GM21526 (cell line): ENCODE data around the gene AIG1.
"Not testable (repeated sequence)": the region's sequence is repeated elsewhere in the genome, so short reads cannot be mapped to it uniquely, and the experiment has no call there.

Experiments
- ATAC-seq: cut with Tn5 transposase; IDR thresholded peaks from one replicate; pipeline ENCODE4 v1.9.1; 2021; ENCODE audit warnings: moderate library complexity; ENCODE audit not compliant: unreplicated experiment, low FRiP score

The AIG1 gene

DNA sequence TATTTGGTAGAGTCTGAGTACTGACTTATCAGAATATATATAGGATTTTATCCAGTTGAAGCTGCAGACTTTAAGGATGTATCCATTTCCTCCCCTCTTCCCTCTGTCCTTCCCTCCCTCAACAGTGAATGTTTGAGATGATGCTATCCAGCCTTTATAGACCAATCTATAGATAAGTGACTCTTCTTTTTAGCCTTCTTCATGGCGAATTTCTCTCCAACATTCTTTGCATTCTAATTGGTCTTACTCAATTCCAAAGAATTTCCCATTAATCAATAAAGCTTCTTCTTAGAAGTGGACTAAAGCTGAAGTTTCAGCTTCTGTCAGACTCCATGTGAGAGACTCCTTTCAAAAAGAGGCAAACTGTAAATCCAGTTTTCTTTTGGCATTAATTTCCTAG is 99.3 kb downstream of the AIG1 start:
- ATAC-seq: no peak

DNA sequence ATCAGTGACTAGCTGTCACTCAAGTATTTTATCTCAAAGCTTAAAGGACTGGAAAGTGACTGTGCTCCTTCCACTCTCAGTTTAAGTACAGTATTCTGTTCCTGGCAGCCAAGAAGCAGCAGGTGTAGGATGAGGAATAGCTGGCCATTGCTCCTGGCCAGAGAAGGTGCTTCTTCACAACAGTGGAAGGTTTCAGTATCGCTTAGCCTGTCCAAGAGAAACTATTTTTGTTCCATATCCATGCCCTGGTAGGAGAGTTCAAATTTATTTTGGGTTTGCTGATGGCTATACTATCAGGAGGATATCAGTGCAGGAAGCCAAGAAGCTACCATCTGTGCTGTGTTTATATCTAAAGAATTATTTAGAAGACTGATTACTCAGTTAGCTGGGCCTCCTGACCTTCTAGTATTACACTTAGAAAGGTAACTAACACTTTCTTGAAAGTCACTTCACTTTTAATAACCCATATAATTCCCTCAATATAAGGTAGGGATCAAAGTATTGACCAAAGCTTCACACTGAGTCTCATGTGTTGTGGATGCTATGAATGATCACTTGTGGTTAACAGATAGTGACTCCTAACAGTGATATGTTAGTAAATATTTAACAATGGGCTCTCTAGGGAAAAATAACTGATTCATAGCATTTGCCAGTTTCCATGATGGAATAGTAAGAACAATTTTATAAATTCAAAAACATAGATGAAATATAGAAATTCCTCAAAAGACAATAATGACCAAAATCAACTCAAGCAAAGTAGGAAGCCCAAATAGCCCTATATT is 99.9 kb downstream of the AIG1 start:
- no peak for ATAC-seq

DNA sequence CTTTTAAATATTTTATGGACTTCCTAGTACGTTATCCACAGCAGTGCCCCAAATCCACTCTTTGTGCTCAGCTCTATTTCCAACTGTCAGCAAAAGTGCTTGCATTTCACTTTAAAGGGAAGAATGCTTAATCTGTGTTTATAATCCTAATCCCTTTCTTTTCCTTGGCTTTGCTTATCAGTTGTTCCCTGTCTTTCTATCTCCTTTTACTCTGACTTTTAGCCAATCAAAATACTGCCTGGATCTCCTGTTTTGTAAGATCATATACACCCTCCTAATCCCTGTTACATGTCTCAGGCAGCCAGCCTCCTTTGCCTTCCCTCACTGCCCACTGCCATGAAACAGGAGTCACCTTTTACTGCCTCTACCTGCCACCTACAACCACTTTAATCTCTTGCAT is 102.9 kb downstream of the AIG1 start:
- no peak for ATAC-seq

DNA sequence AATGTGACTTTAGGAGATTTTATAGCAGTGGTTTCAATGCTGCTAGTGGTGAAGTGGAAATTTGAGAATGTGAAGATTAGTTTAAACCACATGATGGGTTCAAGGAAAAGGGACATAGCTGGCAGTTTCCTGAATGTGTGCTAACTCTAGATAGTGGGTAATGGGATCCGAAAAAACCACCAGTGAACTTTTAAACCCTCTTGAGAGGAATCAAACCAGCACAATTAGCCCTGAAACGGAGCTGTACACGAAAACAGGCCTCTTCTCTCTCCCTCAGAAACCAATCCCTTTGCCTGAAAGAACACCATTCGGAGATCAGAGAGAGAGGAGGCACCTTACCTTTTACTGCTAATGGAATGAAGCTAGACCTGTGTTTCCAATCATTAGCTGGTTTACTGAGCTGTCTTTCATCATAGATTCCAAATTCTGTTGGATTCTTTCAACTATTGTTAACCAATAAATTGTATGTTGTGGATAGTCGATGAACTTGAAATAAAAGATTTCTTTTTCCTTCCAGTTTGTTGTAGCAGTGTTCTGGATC is 103.9 kb downstream of the AIG1 start:
- ATAC-seq: no peak

DNA sequence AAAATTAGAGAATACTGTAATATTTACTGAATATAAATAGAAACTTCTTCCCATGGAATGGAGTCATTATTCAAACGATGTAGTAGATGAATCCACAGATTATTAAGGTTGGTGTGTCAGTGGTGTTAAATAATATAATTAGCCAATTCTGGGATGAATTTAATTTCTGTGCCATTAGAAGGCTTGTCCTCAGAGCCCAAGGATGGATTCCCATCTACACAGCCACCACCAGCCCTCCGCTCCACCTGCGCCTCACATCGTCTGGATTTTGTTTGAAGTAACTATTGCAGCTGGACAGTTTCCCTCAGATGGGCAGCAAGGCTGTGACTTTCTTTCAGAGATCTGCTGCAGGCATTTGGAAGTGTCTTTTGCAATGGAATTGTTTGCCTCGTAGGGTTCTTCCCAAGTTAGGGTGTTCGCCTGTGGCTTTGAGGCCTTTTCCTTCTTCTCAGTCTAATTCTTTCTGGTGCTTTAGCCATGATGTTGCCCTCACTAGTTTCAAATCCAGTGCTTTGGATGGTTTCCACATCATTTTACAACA is 104.7 kb downstream of the AIG1 start:
- no peak for ATAC-seq

DNA sequence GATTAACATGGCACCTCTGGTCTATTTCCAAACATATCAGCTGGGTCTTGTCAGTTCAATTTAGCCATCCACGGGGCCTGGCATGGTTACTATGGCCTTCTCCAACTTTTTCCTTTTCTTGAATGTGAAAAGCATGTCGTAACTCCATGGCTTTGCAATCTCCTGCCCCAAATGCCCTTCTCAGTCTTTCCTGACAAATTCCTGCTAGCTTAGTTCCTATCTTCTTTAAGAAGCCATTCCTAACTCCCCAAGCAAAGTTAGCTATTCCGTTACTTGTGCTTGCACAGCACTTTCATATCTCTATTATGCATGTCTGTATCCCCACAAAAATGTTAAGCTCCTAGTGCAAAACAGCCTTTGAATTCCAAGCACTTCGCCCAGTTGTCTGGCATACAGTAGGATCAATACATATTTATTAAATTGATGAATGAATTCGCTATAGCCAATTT is 105.6 kb downstream of the AIG1 start:
- no peak for ATAC-seq

DNA sequence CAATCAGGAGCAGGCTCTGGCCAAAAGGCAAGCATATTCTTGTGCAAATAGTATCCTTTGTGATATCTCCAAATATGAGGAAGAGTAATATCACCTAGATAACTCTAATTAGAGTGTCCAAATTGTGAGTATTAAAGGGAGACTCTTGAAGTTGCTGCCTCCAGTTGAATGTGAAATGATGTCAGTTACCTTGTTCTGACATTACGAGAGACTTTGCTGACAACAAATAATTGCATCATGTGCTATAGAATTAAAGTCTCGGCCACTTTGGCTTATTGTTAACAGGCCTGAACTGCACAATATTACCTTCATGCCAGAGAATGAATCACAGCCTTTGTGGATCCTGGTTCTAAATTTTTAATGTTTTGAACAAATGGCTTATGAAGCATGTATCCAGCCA is 106.5 kb downstream of the AIG1 start:
- ATAC-seq: no peak

DNA sequence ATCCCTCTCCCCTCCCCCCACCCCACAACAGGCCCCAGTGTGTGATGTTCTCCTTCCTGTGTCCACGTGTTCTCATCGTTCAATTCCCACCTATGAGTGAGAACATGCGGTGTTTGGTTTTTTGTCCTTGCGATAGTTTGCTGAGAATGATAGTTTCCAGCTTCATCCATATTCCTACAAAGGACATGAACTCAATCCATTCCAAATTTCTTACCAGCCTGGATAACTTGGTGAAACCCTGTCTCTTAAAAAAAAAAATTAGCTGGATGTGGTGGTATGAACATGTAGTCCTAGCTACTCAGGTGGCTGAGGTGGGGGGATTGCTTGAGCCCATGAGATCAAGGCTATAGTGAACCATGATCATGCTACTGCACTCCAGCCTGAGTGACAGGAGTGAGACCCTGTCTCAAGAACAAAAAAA is 107.7 kb downstream of the AIG1 start:
- ATAC-seq: not testable (repeated sequence)

DNA sequence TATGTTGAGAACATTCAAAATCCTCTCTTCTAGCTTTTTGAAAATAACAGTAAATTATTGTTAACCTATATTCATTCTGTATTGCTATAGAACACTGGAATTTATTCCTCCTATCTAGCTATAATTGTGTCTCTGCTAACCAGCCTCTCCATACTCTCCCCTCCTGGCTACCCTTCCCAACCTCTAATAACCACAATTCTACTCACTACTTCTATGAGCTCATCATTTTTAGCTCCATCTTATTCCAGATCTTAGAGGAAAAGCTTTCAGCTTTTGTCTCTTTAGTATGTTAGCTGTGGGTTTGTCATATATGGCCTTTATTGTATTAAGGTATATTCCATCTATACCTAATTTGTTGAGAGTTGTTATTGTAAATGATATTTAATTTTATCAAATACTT is 108.8 kb downstream of the AIG1 start:
- no peak for ATAC-seq

DNA sequence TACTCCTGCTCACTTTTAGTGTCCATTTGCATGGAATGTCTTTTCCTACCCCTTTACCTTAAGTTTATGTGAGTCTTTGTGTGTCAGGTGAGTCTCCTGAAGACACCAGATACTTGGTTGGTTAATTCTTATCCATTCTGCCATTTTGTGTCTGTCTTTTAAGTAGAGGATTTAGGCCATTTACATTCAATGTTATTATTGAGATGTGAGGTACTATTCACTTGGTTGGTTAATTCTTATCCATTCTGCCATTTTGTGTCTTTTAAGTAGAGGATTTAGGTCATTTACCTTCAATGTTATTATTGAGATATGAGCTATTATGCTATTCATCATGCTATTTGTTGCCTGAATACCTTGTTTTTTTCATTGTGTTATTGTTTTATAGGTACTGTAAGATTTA is 113.8 kb downstream of the AIG1 start:
- no peak for ATAC-seq

DNA sequence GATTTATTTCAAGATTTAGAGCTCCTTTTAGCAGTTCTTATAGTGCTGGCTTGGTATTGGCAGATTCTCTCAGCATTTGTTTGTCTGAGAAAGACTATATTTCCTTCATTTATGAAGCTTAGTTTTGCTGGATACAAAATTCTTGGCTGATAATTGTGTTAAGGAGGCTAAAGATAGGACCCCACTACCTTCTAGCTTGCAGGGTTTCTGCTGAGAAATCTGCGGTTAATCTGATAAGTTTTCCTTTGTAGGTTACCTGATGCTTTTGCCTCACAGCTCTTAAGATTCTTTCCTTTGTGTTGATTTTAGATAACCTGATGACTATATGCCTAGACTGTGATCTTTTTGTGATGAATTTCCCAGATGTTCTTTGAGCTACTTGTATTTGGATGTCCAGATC is 114.3 kb downstream of the AIG1 start:
- no peak for ATAC-seq

DNA sequence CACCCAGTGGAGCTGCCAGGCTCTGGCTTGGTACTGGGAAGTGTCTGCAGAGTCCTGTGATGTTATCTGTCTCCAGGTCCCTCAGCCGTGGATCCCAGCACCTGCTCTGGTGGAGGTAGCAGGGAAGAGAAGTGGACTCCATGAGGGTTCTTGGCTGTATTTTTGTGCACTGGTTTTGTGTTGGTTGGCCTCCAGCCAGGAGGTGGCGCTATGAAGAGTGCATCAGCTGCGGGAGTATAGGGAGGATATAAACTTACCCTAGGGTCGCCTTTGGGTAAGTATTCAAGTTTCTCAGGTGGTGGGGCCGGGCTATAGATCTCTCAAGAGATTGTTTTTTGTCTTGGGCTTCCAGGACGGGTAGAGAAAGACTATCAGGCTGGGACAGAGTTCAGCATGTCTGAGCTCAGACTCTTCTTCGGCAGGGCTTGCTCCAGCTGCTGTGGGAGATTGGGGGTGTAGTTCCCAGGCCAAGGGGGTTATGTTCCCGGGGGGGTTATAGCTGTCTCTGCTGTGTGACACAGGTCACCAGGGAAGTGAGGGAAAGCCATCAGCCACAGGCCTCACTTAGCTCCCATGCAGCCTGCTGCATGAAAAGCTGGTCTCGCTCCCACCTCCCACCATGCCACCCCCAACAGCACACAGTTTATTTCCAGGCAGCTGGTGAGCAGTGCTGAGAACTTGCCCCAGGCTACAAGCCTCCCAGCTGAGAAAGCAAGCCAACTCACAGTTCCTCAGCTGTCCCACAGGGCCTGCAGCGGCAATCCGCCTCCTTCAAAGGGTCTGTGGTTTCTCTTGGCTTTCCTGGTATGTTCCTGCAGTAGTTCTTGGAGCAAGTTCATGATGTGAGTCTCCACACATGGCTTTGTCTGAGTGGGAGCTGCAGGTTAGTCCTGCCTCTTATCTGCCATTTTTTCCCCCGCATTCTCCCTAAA is 115.7 kb downstream of the AIG1 start:
- ATAC-seq: no peak

DNA sequence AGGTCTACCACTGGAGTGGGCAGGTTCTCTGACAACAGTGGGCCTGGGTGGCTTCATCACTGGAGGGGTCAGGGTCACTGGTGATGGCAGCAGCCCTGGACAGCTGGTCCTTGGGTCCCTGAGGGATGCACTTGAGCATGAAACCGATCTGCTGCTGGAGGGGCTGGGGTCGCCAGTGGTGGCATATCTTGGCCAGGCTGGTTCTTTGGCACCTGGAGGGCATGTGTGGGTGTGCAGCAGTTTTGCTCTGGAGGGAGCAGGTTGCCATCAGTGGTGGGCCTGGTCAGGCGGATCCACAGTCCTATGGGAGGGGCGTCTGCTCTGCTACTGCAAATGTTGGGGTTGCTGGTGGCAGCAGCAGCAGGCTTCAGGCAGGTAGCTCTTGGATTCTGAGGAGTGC is 117.0 kb downstream of the AIG1 start:
- no peak for ATAC-seq

DNA sequence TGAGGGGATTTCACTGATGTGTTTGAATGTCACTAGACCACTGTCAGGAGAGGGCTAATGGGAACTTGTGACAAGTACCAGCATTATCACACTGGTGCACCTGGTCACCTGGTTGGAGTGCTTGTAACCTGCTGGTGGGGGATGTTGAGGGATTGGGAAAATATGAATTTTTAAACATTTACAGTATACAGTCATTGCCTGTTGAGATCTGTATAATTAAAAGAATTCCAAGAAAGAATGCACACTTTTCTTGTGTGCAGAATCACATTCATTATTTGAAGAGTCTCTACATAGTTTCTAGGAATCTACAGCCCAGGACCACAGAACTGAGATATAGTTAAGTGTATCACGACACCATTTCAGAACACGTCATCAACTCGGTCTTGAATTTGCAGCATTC is 118.4 kb downstream of the AIG1 start:
- ATAC-seq: no peak

DNA sequence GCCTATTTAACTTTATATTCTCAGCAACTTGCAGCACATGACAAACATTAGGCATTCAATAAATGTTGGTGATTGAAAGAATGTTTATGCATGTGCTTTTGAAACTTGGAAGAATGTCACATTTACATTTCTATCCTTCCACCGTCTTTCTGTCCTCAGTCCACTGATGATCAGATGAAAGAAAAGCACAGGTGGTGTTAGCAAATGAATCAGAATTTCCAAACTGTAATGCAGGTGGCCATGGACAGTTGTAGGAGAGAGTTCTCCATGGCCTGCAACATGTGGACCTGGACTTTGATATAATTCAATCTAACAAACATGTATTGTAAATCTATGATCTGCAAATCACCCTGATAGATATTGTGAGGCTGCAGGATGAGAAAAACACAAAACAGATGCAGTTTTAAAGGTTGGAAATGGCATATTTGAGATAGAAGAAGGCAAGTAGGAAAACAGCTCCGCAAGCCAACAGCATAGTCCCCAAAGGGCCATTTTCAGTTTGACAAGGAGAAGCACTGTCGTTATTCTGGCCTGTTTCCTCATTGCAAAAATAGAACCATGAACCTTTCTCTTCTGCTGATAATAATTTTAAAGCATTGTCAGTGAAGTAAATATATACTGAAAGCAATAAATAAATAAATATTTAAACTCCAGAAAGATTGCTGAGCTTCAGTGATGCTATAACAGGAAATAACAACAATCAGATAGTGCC is 119.4 kb downstream of the AIG1 start:
- ATAC-seq: no peak

DNA sequence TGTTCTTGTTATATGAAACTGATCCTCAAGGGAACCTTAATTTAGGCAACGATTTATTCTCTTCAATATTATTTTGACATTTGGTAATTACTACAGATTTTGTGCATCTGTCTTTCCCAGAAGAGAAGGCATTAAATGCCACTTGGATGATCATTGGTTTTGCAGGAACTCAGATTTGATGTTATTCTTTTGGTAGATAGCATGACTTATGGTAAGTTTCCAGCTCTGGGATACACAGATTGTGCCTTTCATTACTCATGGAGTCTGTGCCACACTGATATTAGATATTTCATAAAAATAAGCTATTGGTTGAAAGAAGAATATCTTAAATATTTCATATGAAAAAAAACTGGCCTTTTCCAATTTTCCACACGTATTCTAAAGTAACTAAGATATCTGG is 120.1 kb downstream of the AIG1 start:
- ATAC-seq: no peak

DNA sequence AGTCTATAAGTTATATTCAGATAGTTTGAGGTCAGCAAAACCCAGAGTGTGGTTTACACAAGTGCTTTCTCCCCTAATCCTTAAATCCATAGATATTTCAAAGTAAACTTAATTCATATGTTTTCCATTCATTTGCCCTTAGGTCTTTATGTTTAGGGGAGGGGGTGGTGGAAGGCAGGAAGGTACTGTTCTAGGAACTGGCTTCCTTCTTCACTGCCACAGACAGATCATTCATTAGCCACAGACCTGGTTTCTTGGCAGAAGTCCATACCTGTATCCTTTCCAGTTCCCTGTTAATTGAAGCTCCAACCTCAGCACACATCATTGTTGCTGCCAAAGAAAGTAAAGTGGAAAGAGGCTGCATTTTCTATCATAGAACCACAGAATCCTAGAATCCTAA is 123.0 kb downstream of the AIG1 start:
- no peak for ATAC-seq

DNA sequence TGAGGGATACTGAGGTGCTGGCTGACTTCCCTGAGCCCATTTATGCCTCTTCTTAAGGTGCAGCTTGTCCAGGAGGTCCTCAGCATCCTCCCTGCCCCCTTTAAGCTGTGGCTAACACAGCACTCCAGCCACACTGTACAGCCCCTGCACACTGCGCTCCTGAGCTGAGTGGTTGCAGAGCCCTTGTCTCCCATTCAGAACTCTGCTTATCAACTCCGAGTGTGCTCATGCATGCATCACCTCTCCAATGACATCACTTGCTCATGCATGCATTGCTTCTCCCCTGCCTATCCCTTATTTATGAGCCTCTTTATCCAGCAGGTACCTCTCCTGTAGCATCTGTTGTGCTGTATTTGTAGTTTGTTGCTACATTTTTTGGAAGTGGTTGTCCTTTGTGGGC is 124.6 kb downstream of the AIG1 start:
- ATAC-seq: no peak

DNA sequence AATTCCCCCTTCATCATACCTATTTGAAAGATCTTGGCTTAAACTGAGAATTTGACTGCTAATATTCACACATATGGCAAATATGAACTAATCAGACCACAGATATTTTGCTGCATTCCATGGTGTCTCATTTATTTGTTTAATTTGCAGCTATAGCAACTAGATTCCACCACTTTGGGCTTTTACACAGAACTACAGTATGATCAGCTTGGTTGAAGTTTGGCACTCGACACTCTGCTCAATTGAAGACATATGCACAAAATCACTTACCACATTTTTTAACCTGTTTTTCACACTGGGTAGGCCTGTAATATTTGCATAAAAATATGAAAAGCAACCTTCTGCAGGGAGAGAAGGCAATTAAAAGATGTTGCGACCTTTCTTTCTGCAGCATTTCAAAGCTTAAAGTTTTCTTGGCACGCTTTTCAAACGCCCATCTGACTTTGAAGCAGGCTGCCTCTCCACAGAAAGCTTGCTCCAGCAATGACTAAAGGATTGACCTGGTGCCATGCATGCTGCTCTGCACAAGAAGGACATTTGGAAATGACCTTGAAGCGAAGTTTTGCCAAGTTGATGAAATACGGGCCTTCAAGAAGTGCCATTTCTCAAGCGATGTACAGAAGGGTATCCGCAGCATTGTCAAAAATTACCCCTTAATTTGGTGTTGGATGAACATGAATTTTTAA is 126.7 kb downstream of the AIG1 start:
- no peak for ATAC-seq

DNA sequence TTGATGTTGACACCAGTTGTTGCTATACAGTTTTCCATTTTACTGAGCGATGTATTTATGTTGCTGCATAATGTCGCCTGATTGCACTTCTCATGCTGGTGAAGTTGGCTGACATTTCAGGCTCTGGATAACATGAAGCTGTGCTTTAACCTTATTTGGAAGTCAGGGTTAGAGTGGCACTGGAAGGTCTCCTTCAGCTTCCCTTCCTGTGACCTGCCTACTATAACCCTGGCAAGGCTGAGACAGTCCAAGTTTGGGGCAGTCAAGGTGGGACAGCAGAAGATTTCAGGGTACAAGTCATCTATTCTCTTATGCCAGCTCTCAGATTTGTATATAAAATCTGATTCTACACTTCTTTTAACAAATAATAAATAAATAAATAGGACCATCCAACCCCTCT is 127.6 kb downstream of the AIG1 start:
- no peak for ATAC-seq
